ENCODE data around the gene PRTFDC1. TPM values are rescaled to one million over a fixed set of nuclear protein-coding genes. Genes with fewer than 3 reads are reported as not detected.

PRTFDC1 gene
- total RNA-seq, 1 donor from 2014 or later: 14.4 TPM

DNA sequence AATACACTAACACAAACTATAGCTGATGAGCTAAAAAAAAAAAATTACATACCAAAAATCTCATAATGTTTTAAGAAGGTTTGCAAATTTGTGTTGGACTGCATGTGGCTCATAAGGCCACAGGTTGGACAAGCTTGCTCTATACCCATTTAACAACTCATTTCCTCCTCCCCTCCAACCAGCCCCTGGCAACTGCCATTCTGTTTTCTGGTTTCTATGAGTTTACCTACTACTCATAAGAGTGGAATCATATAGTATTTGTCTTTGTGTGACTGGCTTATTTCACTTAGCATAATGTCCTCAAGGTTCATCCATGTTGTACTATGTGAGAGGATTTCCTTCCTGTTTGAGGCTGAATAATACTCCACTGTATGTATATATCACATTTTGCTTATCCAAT, 128.3 kb downstream of the PRTFDC1 start:
- no peak for DNase-seq
- Mint-ChIP-seq H3K27ac (ENCODE audit: unreplicated experiment) (no peak overlapping the region), H3K4me3 (ENCODE audit: unreplicated experiment) (no peak overlapping the region), H3K4me1 (ENCODE audit: low read depth, unreplicated experiment) (no peaks in the 10 kb centered on the region), H3K9me3 (ENCODE audit: unreplicated experiment) (no peaks in the 10 kb centered on the region), H3K36me3 (ENCODE audit: unreplicated experiment) (no peaks in the 10 kb centered on the region), H3K27me3 (ENCODE audit: unreplicated experiment) (no peaks in the 10 kb centered on the region)
- TF ChIP-seq, protein P1, sequence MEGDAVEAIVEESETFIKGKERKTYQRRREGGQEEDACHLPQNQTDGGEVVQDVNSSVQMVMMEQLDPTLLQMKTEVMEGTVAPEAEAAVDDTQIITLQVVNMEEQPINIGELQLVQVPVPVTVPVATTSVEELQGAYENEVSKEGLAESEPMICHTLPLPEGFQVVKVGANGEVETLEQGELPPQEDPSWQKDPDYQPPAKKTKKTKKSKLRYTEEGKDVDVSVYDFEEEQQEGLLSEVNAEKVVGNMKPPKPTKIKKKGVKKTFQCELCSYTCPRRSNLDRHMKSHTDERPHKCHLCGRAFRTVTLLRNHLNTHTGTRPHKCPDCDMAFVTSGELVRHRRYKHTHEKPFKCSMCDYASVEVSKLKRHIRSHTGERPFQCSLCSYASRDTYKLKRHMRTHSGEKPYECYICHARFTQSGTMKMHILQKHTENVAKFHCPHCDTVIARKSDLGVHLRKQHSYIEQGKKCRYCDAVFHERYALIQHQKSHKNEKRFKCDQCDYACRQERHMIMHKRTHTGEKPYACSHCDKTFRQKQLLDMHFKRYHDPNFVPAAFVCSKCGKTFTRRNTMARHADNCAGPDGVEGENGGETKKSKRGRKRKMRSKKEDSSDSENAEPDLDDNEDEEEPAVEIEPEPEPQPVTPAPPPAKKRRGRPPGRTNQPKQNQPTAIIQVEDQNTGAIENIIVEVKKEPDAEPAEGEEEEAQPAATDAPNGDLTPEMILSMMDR (IDR thresholded peaks at IDR 0.05; ENCODE audit: partially characterized antibody, unreplicated experiment): no peak

GRCh38 chr10:24822590-24822989, 129.8 kb downstream of the PRTFDC1 start:
- H3K36me3 Mint-ChIP-seq (ENCODE audit: unreplicated experiment): no peaks in the 10 kb centered on the region
- no peak overlapping the region for H3K27ac Mint-ChIP-seq (ENCODE audit: unreplicated experiment)
- no peaks in the 10 kb centered on the region for H3K4me1 Mint-ChIP-seq (ENCODE audit: low read depth, unreplicated experiment)
- no peaks in the 10 kb centered on the region for H3K27me3 Mint-ChIP-seq (ENCODE audit: unreplicated experiment)
- TF ChIP-seq, protein P1 (IDR thresholded peaks at IDR 0.05; ENCODE audit: partially characterized antibody, unreplicated experiment): no peak
- no peaks in the 10 kb centered on the region for H3K9me3 Mint-ChIP-seq (ENCODE audit: unreplicated experiment)
- no peak overlapping the region for H3K4me3 Mint-ChIP-seq (ENCODE audit: unreplicated experiment)
- no peak for DNase-seq

- no peak for DNase-seq
- TF ChIP-seq, protein P1 (IDR thresholded peaks at IDR 0.05; ENCODE audit: partially characterized antibody, unreplicated experiment): no peak
- no peak overlapping the region for H3K27ac Mint-ChIP-seq (ENCODE audit: unreplicated experiment)
- no peaks in the 10 kb centered on the region for H3K27me3 Mint-ChIP-seq (ENCODE audit: unreplicated experiment)
- no peaks in the 10 kb centered on the region for H3K36me3 Mint-ChIP-seq (ENCODE audit: unreplicated experiment)
- H3K9me3 Mint-ChIP-seq (ENCODE audit: unreplicated experiment): no peaks in the 10 kb centered on the region
- H3K4me1 Mint-ChIP-seq (ENCODE audit: low read depth, unreplicated experiment): no peaks in the 10 kb centered on the region
- H3K4me3 Mint-ChIP-seq (ENCODE audit: unreplicated experiment): no peak overlapping the region
Measured at GRCh38 chr10:24821986-24822385, 130.4 kb downstream of the PRTFDC1 start.

GRCh38 chr10:24816868-24817396, 135.5 kb downstream of the PRTFDC1 start:
- Mint-ChIP-seq H3K27ac (ENCODE audit: unreplicated experiment) (no peak overlapping the region), H3K27me3 (ENCODE audit: unreplicated experiment) (no peaks in the 10 kb centered on the region), H3K4me3 (ENCODE audit: unreplicated experiment) (no peak overlapping the region), H3K36me3 (ENCODE audit: unreplicated experiment) (no peaks in the 10 kb centered on the region), H3K4me1 (ENCODE audit: low read depth, unreplicated experiment) (peaks cover 2% of the 10 kb centered on the region), H3K9me3 (ENCODE audit: unreplicated experiment) (peaks cover 2% of the 10 kb centered on the region)
- DNase-seq: no peak
- TF ChIP-seq, protein P1 (IDR thresholded peaks at IDR 0.05; ENCODE audit: partially characterized antibody, unreplicated experiment): no peak

GRCh38 chr10:24814568-24815313, 137.7 kb downstream of the PRTFDC1 start:
- no peak overlapping the region for H3K27ac Mint-ChIP-seq (ENCODE audit: unreplicated experiment)
- TF ChIP-seq, protein P1 (IDR thresholded peaks at IDR 0.05; ENCODE audit: partially characterized antibody, unreplicated experiment): no peak
- H3K27me3 Mint-ChIP-seq (ENCODE audit: unreplicated experiment): no peaks in the 10 kb centered on the region
- peaks cover 2% of the 10 kb centered on the region for H3K4me1 Mint-ChIP-seq (ENCODE audit: low read depth, unreplicated experiment)
- no peak for DNase-seq
- peaks cover 2% of the 10 kb centered on the region for H3K9me3 Mint-ChIP-seq (ENCODE audit: unreplicated experiment)
- H3K4me3 Mint-ChIP-seq (ENCODE audit: unreplicated experiment): no peak overlapping the region
- H3K36me3 Mint-ChIP-seq (ENCODE audit: unreplicated experiment): no peaks in the 10 kb centered on the region

Measured in glutamatergic neuron (in vitro differentiated cells).